AG04449 (cell line): ENCODE results near the gene LIMS1.

ENCODE experiments used
- CTCF ChIA-PET: fragments of 350-600 bp; formaldehyde crosslinking; extraction: SDS; loops from one replicate; lab custom pipeline; 2021; ENCODE audit warnings: antibody characterized with exemption; lab: Yijun Ruan, JAX
- POLR2A ChIA-PET: fragments of 400-600, 350-600 bp; formaldehyde crosslinking; extraction: SDS; loops from one replicate; lab custom pipeline; 2020; ENCODE audit warnings: antibody characterized with exemption, inconsistent platforms; lab: Yijun Ruan, JAX
- DNase-seq: peaks from one replicate; pipeline ENCODE4 v3.0.0-alpha.2; 2010; ENCODE audit warnings: low read depth, low spot score
- H3K4me3 ChIP-seq: 2 replicates; pipeline ENCODE4 v1.5.1; 2011; ENCODE audit warnings: low read depth, mild to moderate bottlenecking, control low read depth, low read length
- CTCF ChIP-seq: IDR thresholded peaks from one replicate; pipeline ENCODE4 v1.5.1; 2011; ENCODE audit warnings: mild to moderate bottlenecking, moderate library complexity, low read length, control low read depth, inconsistent platforms; ENCODE audit not compliant: insufficient read depth; ENCODE audit errors: missing control alignments

LIMS1 gene

GRCh38 chr2:108630567-108631405 is 96.5 kb downstream of the LIMS1 start:
- H3K4me3 ChIP-seq, result no peak overlapping the region
- DNase-seq, result no peak
- CTCF ChIA-PET, result interaction anchor here (0.6 kb wide), 1 partner anchor 14 kb away, joined by 3 read pairs; no protein-coding TSS in a partner anchor
- TF ChIP-seq CTCF, result no peak
- POLR2A ChIA-PET, result no interaction called here

GRCh38 chr2:108632332-108633160 is 98.3 kb downstream of the LIMS1 start:
- no peak overlapping the region for H3K4me3 ChIP-seq
- CTCF ChIA-PET, result interaction anchor here (1.4 to 6.0 kb wide), 2 partner anchors 11 to 18 kb away, joined by 5 to 93 read pairs; no protein-coding TSS in a partner anchor
- POLR2A ChIA-PET, result no interaction called here
- DNase-seq, result no peak
- TF ChIP-seq CTCF, result no peak

GRCh38 chr2:108633409-108633808 is 99.1 kb downstream of the LIMS1 start:
- no peak for TF ChIP-seq CTCF
- POLR2A ChIA-PET, result no interaction called here
- no peak overlapping the region for H3K4me3 ChIP-seq
- CTCF ChIA-PET, result interaction anchor here (1.4 to 7.5 kb wide), 5 partner anchors 8 to 49 kb away, joined by 5 to 100 read pairs (median 43); no protein-coding TSS in a partner anchor
- no peak for DNase-seq

- no peak for DNase-seq
- TF ChIP-seq CTCF, result no peak
- POLR2A ChIA-PET, result interaction anchor here (0.7 kb wide), 1 partner anchor 39 kb away, joined by 3 read pairs; no protein-coding TSS in a partner anchor
- CTCF ChIA-PET, result interaction anchor here (1.0 to 7.5 kb wide), 7 partner anchors 8 to 96 kb away, joined by 3 to 100 read pairs (median 5); no protein-coding TSS in a partner anchor
- no peak overlapping the region for H3K4me3 ChIP-seq
Measured at GRCh38 chr2:108634011-108634410, 99.7 kb downstream of the LIMS1 start.

GRCh38 chr2:108634576-108635160 is 100.4 kb downstream of the LIMS1 start:
- ChIA-PET CTCF (interaction anchor here (1.0 to 7.5 kb wide), 11 partner anchors 9 to 286 kb away, joined by 3 to 100 read pairs (median 8); no protein-coding TSS in a partner anchor), POLR2A (no interaction called here)
- H3K4me3 ChIP-seq, result no peak overlapping the region
- no peak for DNase-seq
- no peak for TF ChIP-seq CTCF
